Uterus (tissue), 2 donors: ENCODE measurements around the gene RELT.

ENCODE experiments used
- CTCF ChIP-seq, 4 experiments: fragments of 200-600 bp in 2 of 4; fragments of 450-650 bp in 2 of 4; sonication (generic) in 2 of 4; IDR thresholded peaks; one replicate each; pipeline ENCODE4 v1.5.1; 2016 to 2019; ENCODE audit warnings: antibody characterized with exemption in 4 of 4, mild to moderate bottlenecking in 2 of 4, moderate library complexity in 1 of 4
- POLR2A ChIP-seq, 2 donors: fragments of 450-650 bp; IDR thresholded peaks; one replicate each; pipeline ENCODE4 v1.6.1; 2016; ENCODE audit warnings: antibody characterized with exemption in 2 of 2, mild to moderate bottlenecking in 1 of 2, moderate library complexity in 1 of 2

- no peak for TF ChIP-seq CTCF (IDR thresholded peaks at IDR 0.05)
- no peak for TF ChIP-seq POLR2A (IDR thresholded peaks at IDR 0.05)
Measured at GRCh38 chr11:73406131-73406530, 29.9 kb downstream of the RELT start.
